GM21786 (cell line): Measurements from ENCODE around the gene GUCY2F.

Experiments
- ATAC-seq: cut with Tn5 transposase; IDR thresholded peaks from one replicate; pipeline ENCODE4 v1.9.1; 2021; ENCODE audit not compliant: unreplicated experiment

GUCY2F gene

GRCh38 chrX:109344678-109345077 lies 137.2 kb downstream of the GUCY2F start:
- ATAC-seq = no peak

GRCh38 chrX:109344101-109344500 lies 137.8 kb downstream of the GUCY2F start:
- ATAC-seq = no peak

GRCh38 chrX:109343671-109344070 lies 138.2 kb downstream of the GUCY2F start:
- ATAC-seq = no peak

- no peak for ATAC-seq
These were observed 145.7 kb downstream of the GUCY2F start for GRCh38 chrX:109336141-109336540.

- no peak for ATAC-seq
These were observed 154.6 kb downstream of the GUCY2F start for GRCh38 chrX:109327251-109327650.
